Kidney (tissue), 14 donors: ENCODE results near the gene S100Z. TPM values are rescaled to one million over a fixed set of nuclear protein-coding genes. Genes with fewer than 3 reads are reported as not detected.

ENCODE experiments used
- DNase-seq, 5 donors: peaks; one replicate each; pipeline ENCODE4 v3.0.0-alpha.2; 2013 to 2020
- FAIRE-seq: peaks from 2 replicates; lab custom pipeline; 2012; peaks lifted over from hg19 to GRCh38; lab: Jason Lieb, UNC
- H3K27ac ChIP-seq, 2 donors: one replicate each; pipeline ENCODE4 v1.7.0; 2013; ENCODE audit warnings: low read depth in 2 of 2, low read length in 2 of 2, inconsistent platforms in 1 of 2
- H3K27me3 ChIP-seq: one replicate; pipeline ENCODE4 v1.7.1; 2013; ENCODE audit warnings: low read length, inconsistent platforms; ENCODE audit not compliant: control insufficient read depth, insufficient read depth
- H3K36me3 ChIP-seq, 3 donors: one replicate each; pipeline versions ENCODE4 v1.7.0 to v1.7.1; 2013; ENCODE audit warnings: low read length in 3 of 3, control low read depth in 1 of 3, inconsistent platforms in 1 of 3; ENCODE audit not compliant: insufficient read depth in 3 of 3, control insufficient read depth in 2 of 3
- H3K4me1 ChIP-seq, 3 donors: one replicate each; pipeline versions ENCODE4 v1.7.0 to v1.7.1; 2013; ENCODE audit warnings: low read length in 3 of 3, inconsistent platforms in 1 of 3, low read depth in 1 of 3; ENCODE audit not compliant: control insufficient read depth in 2 of 3, insufficient read depth in 2 of 3
- H3K4me3 ChIP-seq, 3 donors: one replicate each; pipeline versions ENCODE4 v1.7.0 to v1.8.1; 2013; ENCODE audit warnings: low read length in 3 of 3, control low read depth in 1 of 3, inconsistent platforms in 1 of 3
- H3K9ac ChIP-seq, 3 donors: one replicate each; pipeline versions ENCODE4 v1.7.0 to v1.7.1; 2013; ENCODE audit warnings: low read length in 3 of 3, control low read depth in 1 of 3, inconsistent platforms in 1 of 3
- H3K9me3 ChIP-seq, 3 donors: one replicate each; pipeline versions ENCODE4 v1.7.0 to v1.7.1; 2013; ENCODE audit warnings: low read length in 3 of 3, control low read depth in 1 of 3, inconsistent platforms in 1 of 3; ENCODE audit not compliant: control insufficient read depth in 2 of 3, insufficient read depth in 1 of 3
- CTCF ChIP-seq: IDR thresholded peaks from 3 replicates; pipeline ENCODE4 v1.5.1; 2012; ENCODE audit warnings: mild to moderate bottlenecking, moderate library complexity, borderline replicate concordance; ENCODE audit not compliant: insufficient read depth; ENCODE audit errors: extremely low read depth
- intact Hi-C: fragments of 100-400 bp; cut with DNase I; formaldehyde crosslinking; loops from one replicate; pipeline ENCODE4 v1.11.1; 2022
- polyA plus RNA-seq: library from polyadenylated mRNA; stranded (reverse); fragments of 350-450 nt; fragmentation: Illumina TruSeq; extraction: RNeasy Lipid Tissue Mini Kit (QIAGEN cat#74804); gene quantifications from one replicate; pipeline ENCODE4 v1.2.3, GENCODE V29; 2014; ENCODE audit warnings: low read depth, low replicate concordance; ENCODE audit not compliant: insufficient read depth
- total RNA-seq: library from RNA; stranded (reverse); fragmentation: NEBNext Ultra II Directional; extraction: Animal tissue kit (Norgen Biotek cat#: 25700); gene quantifications from one replicate; pipeline ENCODE4 v1.2.1, GENCODE V29; 2021
- donor health status: control.
- donor health status: control.
- donor health status: control.
- donor health status: control.
- donor health status: control.
- donor health status: DM: yes; HTN: yes; CAD: no.
- donor health status: Normal renal cell carcinoma (clear cell type).

Gene S100Z
- total and polyA plus RNA-seq, 2 donors from 2014 or later, result 0.69 to 1.2 TPM

GRCh38 chr5:76831110-76831452 lies 18.7 kb upstream of the S100Z start:
- no peak overlapping the region for H3K27ac ChIP-seq
- no peak overlapping the region for H3K9ac ChIP-seq
- TF ChIP-seq CTCF, result no peak
- peaks cover 0 to 8% (median 0%) of the 10 kb centered on the region in 3 donors for H3K36me3 ChIP-seq
- H3K27me3 ChIP-seq, result no peaks in the 10 kb centered on the region
- H3K4me3 ChIP-seq, result no peak overlapping the region
- FAIRE-seq (no peak), DNase-seq (no peak)
- intact Hi-C loops, result no loop called here
- H3K4me1 ChIP-seq, result no peaks in the 10 kb centered on the region
- no peaks in the 10 kb centered on the region for H3K9me3 ChIP-seq

DNA sequence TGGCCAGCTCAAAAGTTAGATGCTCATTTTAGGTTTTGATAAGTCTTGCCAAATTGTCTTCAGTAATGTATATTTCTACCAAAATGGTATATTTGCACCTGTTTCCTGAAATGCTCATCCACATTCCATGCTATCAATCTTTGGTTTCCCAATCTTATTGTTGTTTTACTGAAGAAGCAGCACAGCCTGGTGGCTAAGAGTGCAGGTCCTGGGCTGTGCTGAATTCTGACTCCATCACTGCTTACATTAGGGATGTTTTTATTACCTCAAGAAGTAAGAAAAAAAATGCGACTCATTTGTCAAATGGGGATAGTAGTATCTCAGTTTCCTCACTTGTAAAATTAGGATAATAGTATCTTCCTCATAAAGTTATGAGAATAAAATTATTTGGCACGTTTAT lies 13.6 kb upstream of the S100Z start:
- FAIRE-seq, result no peak
- intact Hi-C loops, result no loop called here
- Histone ChIP-seq H3K4me3 (no peak overlapping the region), H3K27me3 (no peaks in the 10 kb centered on the region), H3K36me3 (peaks cover 0 to 8% (median 0%) of the 10 kb centered on the region in 3 donors), H3K9ac (no peak overlapping the region), H3K27ac (no peak overlapping the region), H3K4me1 (peaks cover 0 to 5% (median 5%) of the 10 kb centered on the region in 3 donors), H3K9me3 (no peaks in the 10 kb centered on the region)
- no peak for DNase-seq
- no peak for TF ChIP-seq CTCF

- no peak overlapping the region for H3K9ac ChIP-seq
- H3K4me1 ChIP-seq, result peaks cover 0 to 5% (median 5%) of the 10 kb centered on the region in 3 donors
- no peaks in the 10 kb centered on the region for H3K27me3 ChIP-seq
- intact Hi-C loops, result no loop called here
- H3K4me3 ChIP-seq, result no peak overlapping the region
- H3K36me3 ChIP-seq, result peaks cover 0 to 8% (median 0%) of the 10 kb centered on the region in 3 donors
- H3K9me3 ChIP-seq, result no peaks in the 10 kb centered on the region
- no peak overlapping the region for H3K27ac ChIP-seq
- DNase-seq (no peak), FAIRE-seq (no peak)
- no peak for TF ChIP-seq CTCF
These were observed 13.2 kb upstream of the S100Z start for GRCh38 chr5:76836585-76836984.
